Activated CD8-positive, alpha-beta memory T cell treated with anti-CD3 and anti-CD28 coated beads, Interleukin-2, amount 10 ng/mL, durations not matched to agents 7 days and 5 days (primary cell): Measurements from ENCODE around the gene SEC22C. TPM values are rescaled to one million over a fixed set of nuclear protein-coding genes. Genes with fewer than 3 reads are reported as not detected.

Experiments
- total RNA-seq, 2 experiments: library from RNA; stranded (reverse); gene quantifications; one replicate each; pipeline ENCODE4 v1.2.3, GENCODE V29; 2021

Gene SEC22C
- total RNA-seq, 2 experiments from 2014 or later = 46.1 to 47.3 TPM

Other genes with a start within 250 kb of the SEC22C start
- not detected for gene LYZL4, start 171.4 kb downstream of the SEC22C start, total RNA-seq
- gene VIPR1, start 79.3 kb downstream of the SEC22C start, total RNA-seq = 1 to 10 TPM in 1 of 2 experiments, under 1 TPM in 1; 0.14 to 1.9 TPM
- 10 to 100 TPM; 59.3 to 71.9 TPM for gene SS18L2, start 8.9 kb upstream of the SEC22C start, total RNA-seq
- gene NKTR, start 18.7 kb upstream of the SEC22C start, total RNA-seq = 100 to 1,000 TPM in 1 of 2 experiments, 10 to 100 TPM in 1; 76.0 to 120 TPM
- gene ZBTB47, start 71.7 kb upstream of the SEC22C start, total RNA-seq = under 1 TPM; 0.41 to 0.56 TPM
- not detected for gene KLHL40, start 103.6 kb upstream of the SEC22C start, total RNA-seq
- gene HHATL, start 120.8 kb upstream of the SEC22C start, total RNA-seq = not detected
- gene CCDC13, start 191.3 kb upstream of the SEC22C start, total RNA-seq = under 1 TPM; 0.35 to 0.41 TPM
- 10 to 100 TPM; 53.6 to 71.1 TPM for gene HIGD1A, start 222.5 kb upstream of the SEC22C start, total RNA-seq
- 1 to 10 TPM; 2.3 to 2.6 TPM for gene ACKR2, start 227.5 kb upstream of the SEC22C start, total RNA-seq